ENCODE data around the gene GRIP1. TPM values are rescaled to one million over a fixed set of nuclear protein-coding genes. Genes with fewer than 3 reads are reported as not detected.

GRIP1 gene
- total and polyA plus RNA-seq, 2 of the 4 experiments (the other 2 are of a cell fraction) = under 0.01 to 0.07 TPM

DNA sequence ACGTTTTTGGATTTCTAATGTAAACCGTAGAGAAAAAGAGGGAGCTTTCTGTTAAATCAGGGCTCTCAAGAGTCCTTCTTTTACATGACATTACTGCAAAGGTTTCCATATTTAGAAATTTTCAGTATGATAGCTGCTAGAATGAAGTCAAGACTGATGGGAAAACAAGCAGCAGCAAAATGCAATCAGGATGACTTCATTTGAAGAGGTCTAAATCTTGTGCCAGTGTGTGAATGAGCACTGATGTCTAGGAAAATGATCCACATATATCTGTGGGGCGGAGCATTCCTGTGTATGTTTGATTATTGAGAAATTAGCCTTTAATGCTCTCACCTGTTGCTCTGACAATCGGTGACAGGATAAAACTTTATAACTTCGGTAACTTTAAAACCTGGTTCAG is 73.6 kb downstream of the GRIP1 start:
- CTCF ChIA-PET = no interaction called here
- no peaks in the 10 kb centered on the region for H3K4me1 ChIP-seq (ENCODE audit: control insufficient read depth, insufficient read depth, low read length)
- H4K8ac ChIP-seq (ENCODE audit: low read depth in 2 of 2, low read length in 2 of 2) = no peak overlapping the region
- in situ Hi-C loops (cut with MboI; ENCODE audit: low sequenced_read_pairs) = no loop called here
- intact Hi-C loops (cut with micrococcal nuclease) = no loop called here
- DNase-seq (no peak), ATAC-seq (ENCODE audit: low read depth) (no peak)
- no peak overlapping the region for H3K4me3 ChIP-seq (ENCODE audit: insufficient read depth, low read depth, low read length)
- H2BK15ac ChIP-seq (ENCODE audit: low read depth, low read length) = no peak overlapping the region
- no peak overlapping the region for H3K4ac ChIP-seq (ENCODE audit: low read depth, low read length)
- H3K56ac ChIP-seq (ENCODE audit: extremely low read depth, insufficient read depth, low read length) = no peak overlapping the region
- H2BK20ac ChIP-seq (ENCODE audit: low read depth, low read length) = no peak overlapping the region
- no peaks in the 10 kb centered on the region for H3K36me3 ChIP-seq (ENCODE audit: control insufficient read depth, insufficient read depth, low read length)
- dilution Hi-C loops (cut with HindIII; ENCODE audit: low sequenced_read_pairs, unreplicated experiment) = no loop called here
- H2AFZ ChIP-seq (replicated peaks; ENCODE audit: low read length, poor library complexity) = no peak overlapping the region
- H2BK5ac ChIP-seq (ENCODE audit: low read depth, low read length, poor library complexity, severe bottlenecking) = no peak overlapping the region
- BruUV-seq (replicated peaks) = no TSS peak
- no peak overlapping the region for H2AK9ac ChIP-seq (replicated peaks; ENCODE audit: low read depth, low read length, poor library complexity)
- H4K91ac ChIP-seq (ENCODE audit: insufficient read depth, low read depth, low read length) = no peak overlapping the region
- H3K79me1 ChIP-seq (ENCODE audit: low read depth in 1 of 2, low read length in 2 of 2) = no peaks in the 10 kb centered on the region
- no peaks in the 10 kb centered on the region for H3K27me3 ChIP-seq (ENCODE audit: control insufficient read depth, insufficient read depth, low read length)
- POLR2A ChIA-PET (ENCODE audit: unreplicated experiment) = no interaction called here
- H4K5ac ChIP-seq (ENCODE audit: low read depth, low read length) = no peak overlapping the region
- H3K14ac ChIP-seq (replicated peaks; ENCODE audit: low read depth, low read length) = no peak overlapping the region
- H2BK120ac ChIP-seq (ENCODE audit: low read depth, low read length) = no peak overlapping the region
- no peak overlapping the region for H3K9ac ChIP-seq (ENCODE audit: low read depth, low read length)
- no peak overlapping the region for H3K18ac ChIP-seq (ENCODE audit: low read depth, low read length)
- no CpG with 5 or more reads among the region's 5 CpGs for WGBS, 2 experiments (ENCODE audit: extremely low coverage in 2 of 2, insufficient read length in 1 of 2)
- no peaks in the 10 kb centered on the region for H4K20me1 ChIP-seq (ENCODE audit: insufficient read depth, low read length)
- no peak overlapping the region for H3K23ac ChIP-seq (ENCODE audit: low read depth, low read length)
- no peaks in the 10 kb centered on the region for H3K9me3 ChIP-seq (ENCODE audit: control insufficient read depth, insufficient read depth, low read length)
- no peak overlapping the region for H3K4me2 ChIP-seq (ENCODE audit: low read depth, low read length)
- no peak for TF ChIP-seq RAD21 (IDR thresholded peaks at IDR 0.05; ENCODE audit: low read length)
- no peak for TF ChIP-seq NFE2L2 (IDR thresholded peaks at IDR 0.05; ENCODE audit: low read depth, low read length)
- TF ChIP-seq, protein P1, sequence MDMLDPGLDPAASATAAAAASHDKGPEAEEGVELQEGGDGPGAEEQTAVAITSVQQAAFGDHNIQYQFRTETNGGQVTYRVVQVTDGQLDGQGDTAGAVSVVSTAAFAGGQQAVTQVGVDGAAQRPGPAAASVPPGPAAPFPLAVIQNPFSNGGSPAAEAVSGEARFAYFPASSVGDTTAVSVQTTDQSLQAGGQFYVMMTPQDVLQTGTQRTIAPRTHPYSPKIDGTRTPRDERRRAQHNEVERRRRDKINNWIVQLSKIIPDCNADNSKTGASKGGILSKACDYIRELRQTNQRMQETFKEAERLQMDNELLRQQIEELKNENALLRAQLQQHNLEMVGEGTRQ (IDR thresholded peaks at IDR 0.05; ENCODE audit: low read depth, low read length) = no peak
- no peaks in the 10 kb centered on the region for H3K9me1 ChIP-seq (ENCODE audit: insufficient read depth, low read length)
- H2AK5ac ChIP-seq (ENCODE audit: low read depth, low read length) = no peak overlapping the region
- H3K27ac ChIP-seq (ENCODE audit: insufficient read depth, low read length) = no peak overlapping the region
